ENCODE results near the gene STX2.

- TF ChIP-seq POLR2A (IDR thresholded peaks at IDR 0.05) (no peak), CTCF (IDR thresholded peaks at IDR 0.05) (no peak)
These were observed 77.3 kb downstream of the STX2 start for GRCh38 chr12:130761537-130762318.

All from lower leg skin (tissue), 3 donors.